Osteocyte (in vitro differentiated cells): ENCODE results near the gene ACTR8. TPM values are rescaled to one million over a fixed set of nuclear protein-coding genes. Genes with fewer than 3 reads are reported as not detected.

Experiments used
- DNase-seq: peaks from one replicate; pipeline ENCODE4 v3.0.0; 2021; ENCODE audit warnings: mixed read lengths; ENCODE audit not compliant: unreplicated experiment; ENCODE audit errors: extremely low spot score
- H3K27ac Mint-ChIP-seq: one replicate; pipeline ENCODE4 v1.8.0; 2021; ENCODE audit warnings: mild to moderate bottlenecking, mixed read lengths; ENCODE audit not compliant: unreplicated experiment
- H3K27me3 Mint-ChIP-seq: one replicate; pipeline ENCODE4 v1.8.0; 2021; ENCODE audit warnings: mixed read lengths; ENCODE audit not compliant: unreplicated experiment
- H3K36me3 Mint-ChIP-seq: one replicate; pipeline ENCODE4 v1.8.0; 2021; ENCODE audit warnings: mixed read lengths; ENCODE audit not compliant: unreplicated experiment
- H3K4me1 Mint-ChIP-seq: one replicate; pipeline ENCODE4 v1.8.0; 2021; ENCODE audit warnings: mixed read lengths; ENCODE audit not compliant: unreplicated experiment
- H3K4me3 Mint-ChIP-seq: one replicate; pipeline ENCODE4 v1.8.0; 2021; ENCODE audit warnings: mild to moderate bottlenecking, moderate library complexity, mixed read lengths; ENCODE audit not compliant: unreplicated experiment
- H3K9me3 Mint-ChIP-seq: one replicate; pipeline ENCODE4 v1.8.0; 2021; ENCODE audit warnings: mixed read lengths; ENCODE audit not compliant: unreplicated experiment
- CTCF ChIP-seq: fragments of 200-600 bp; sonication (generic); IDR thresholded peaks from 2 replicates; pipeline ENCODE4 v1.5.0; 2021; ENCODE audit warnings: antibody characterized with exemption, mild to moderate bottlenecking, moderate library complexity
- total RNA-seq: library from RNA; stranded (reverse); gene quantifications from 2 replicates; pipeline ENCODE4 v1.2.1, GENCODE V29; 2021

ACTR8 gene
- total RNA-seq, 1 donor from 2014 or later, result 40.0 TPM

DNA sequence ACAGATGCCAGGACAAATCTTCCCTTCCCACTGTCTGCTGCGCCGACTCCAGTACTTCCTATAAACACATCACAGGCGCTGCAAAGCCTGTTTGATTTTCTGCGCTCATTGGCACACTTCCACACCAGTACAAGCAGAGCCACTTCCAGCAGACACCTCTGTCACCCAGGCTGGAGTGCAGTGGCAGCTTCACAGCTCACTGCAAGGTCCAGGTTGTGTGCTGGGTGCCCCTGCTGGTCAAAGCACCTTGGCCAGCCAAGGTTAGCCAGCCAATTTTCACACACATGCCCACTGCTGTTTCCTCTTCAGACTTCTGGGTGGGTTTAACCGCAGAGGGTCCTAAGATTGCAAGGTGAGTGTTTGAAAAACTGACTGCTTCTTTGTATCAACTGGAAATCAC, 40.7 kb downstream of the ACTR8 start:
- no peak for TF ChIP-seq CTCF
- no peak for DNase-seq
- Mint-ChIP-seq H3K27me3 (peaks cover 2% of the 10 kb centered on the region), H3K4me3 (no peak overlapping the region), H3K36me3 (no peaks in the 10 kb centered on the region), H3K9me3 (no peaks in the 10 kb centered on the region), H3K27ac (no peak overlapping the region), H3K4me1 (peaks cover 2% of the 10 kb centered on the region)

- Mint-ChIP-seq H3K4me1 (no peaks in the 10 kb centered on the region), H3K4me3 (no peak overlapping the region), H3K9me3 (no peaks in the 10 kb centered on the region), H3K27me3 (no peaks in the 10 kb centered on the region), H3K27ac (no peak overlapping the region), H3K36me3 (no peaks in the 10 kb centered on the region)
- DNase-seq, result no peak
- no peak for TF ChIP-seq CTCF
Measured at GRCh38 chr3:53837331-53837730, 44.6 kb downstream of the ACTR8 start.

- Mint-ChIP-seq H3K9me3 (no peaks in the 10 kb centered on the region), H3K36me3 (no peaks in the 10 kb centered on the region), H3K4me1 (no peaks in the 10 kb centered on the region), H3K27ac (no peak overlapping the region), H3K4me3 (no peak overlapping the region), H3K27me3 (no peaks in the 10 kb centered on the region)
- TF ChIP-seq CTCF, result no peak
- no peak for DNase-seq
Measured at GRCh38 chr3:53836084-53836872, 45.7 kb downstream of the ACTR8 start.

GRCh38 chr3:53835257-53835656, 46.7 kb downstream of the ACTR8 start:
- no peak for TF ChIP-seq CTCF
- no peak for DNase-seq
- H3K9me3 Mint-ChIP-seq, result no peaks in the 10 kb centered on the region
- H3K4me3 Mint-ChIP-seq, result no peak overlapping the region
- no peaks in the 10 kb centered on the region for H3K27me3 Mint-ChIP-seq
- no peak overlapping the region for H3K27ac Mint-ChIP-seq
- no peaks in the 10 kb centered on the region for H3K36me3 Mint-ChIP-seq
- no peaks in the 10 kb centered on the region for H3K4me1 Mint-ChIP-seq

- no peak overlapping the region for H3K27ac Mint-ChIP-seq
- no peaks in the 10 kb centered on the region for H3K36me3 Mint-ChIP-seq
- no peak for DNase-seq
- H3K9me3 Mint-ChIP-seq, result no peaks in the 10 kb centered on the region
- TF ChIP-seq CTCF, result no peak
- no peak overlapping the region for H3K4me3 Mint-ChIP-seq
- H3K27me3 Mint-ChIP-seq, result no peaks in the 10 kb centered on the region
- H3K4me1 Mint-ChIP-seq, result no peaks in the 10 kb centered on the region
Measured at GRCh38 chr3:53834429-53835095, 47.4 kb downstream of the ACTR8 start.
